ENCODE results near the gene MATCAP1.

DNA sequence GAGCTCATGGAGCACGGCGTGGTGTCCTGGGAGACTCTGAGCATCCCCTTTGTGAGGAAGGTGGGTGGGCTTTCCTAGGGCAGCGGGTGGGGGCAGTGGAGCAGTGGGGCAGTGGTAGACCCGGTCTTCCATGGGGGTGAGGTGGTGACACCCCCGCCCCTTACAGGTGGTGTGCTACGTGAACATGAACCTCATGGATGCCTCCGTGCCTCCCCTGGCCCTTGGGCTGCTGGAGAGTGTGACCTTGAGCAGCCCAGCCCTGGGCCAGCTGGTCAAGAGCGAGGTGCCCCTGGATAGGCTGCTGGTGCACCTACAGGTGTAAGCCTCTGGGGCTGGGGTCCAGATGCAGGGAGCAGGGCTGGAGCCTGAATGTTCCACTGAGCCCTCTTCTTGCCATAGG lies 16.7 kb upstream of the MATCAP1 start:
- TF ChIP-seq CTCF (IDR thresholded peaks at IDR 0.05; ENCODE audit: low read depth, low read length) (no peak), MYC (IDR thresholded peaks at IDR 0.05; ENCODE audit: low read depth, low read length) (no peak), POLR2A (IDR thresholded peaks at IDR 0.05; ENCODE audit: extremely low read depth, insufficient read length) (no peak), MAX (IDR thresholded peaks at IDR 0.05; ENCODE audit: low read depth, low read length) (no peak)

All from NB4 (cell line).